Measurements from ENCODE around the gene TIMP2.

DNA sequence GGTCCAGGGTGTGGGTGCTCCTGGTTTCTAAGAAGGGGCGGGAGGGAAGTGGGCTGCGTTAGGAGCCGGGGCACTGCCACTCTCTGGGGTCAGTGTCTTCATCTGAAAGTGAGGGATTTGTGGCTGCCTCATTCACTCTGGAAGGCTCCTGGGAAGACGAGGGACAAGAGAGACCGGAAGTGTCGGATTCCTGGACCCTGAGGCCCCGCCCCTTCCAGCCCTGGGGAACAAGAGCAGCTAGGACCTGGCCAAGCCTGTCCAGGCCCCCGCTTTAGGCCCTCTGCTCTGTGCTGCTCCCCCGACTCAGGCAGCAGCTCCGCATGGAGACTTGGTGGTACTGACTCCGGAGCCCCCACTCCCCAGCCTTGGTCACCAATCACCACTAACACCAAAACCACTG is 48.0 kb upstream of the TIMP2 start:
- TF ChIP-seq CTCF (conservative IDR thresholded peaks at IDR 0.05; ENCODE audit: low read depth, low read length) (no peak), EZH2 (IDR thresholded peaks at IDR 0.05; ENCODE audit: borderline replicate concordance, low read depth, low read length, poor library complexity, severe bottlenecking) (no peak)

All from A673 (cell line).